Measurements from ENCODE around the gene TRIM65.
"Not testable (repeated sequence)": the region's sequence is repeated elsewhere in the genome, so short reads cannot be mapped to it uniquely, and the experiment has no call there.

GRCh38 chr17:75859358-75859757 lies 37.4 kb downstream of the TRIM65 start:
- not testable (repeated sequence) for TF ChIP-seq POLR2A (IDR thresholded peaks at IDR 0.05)
- TF ChIP-seq, protein P1, sequence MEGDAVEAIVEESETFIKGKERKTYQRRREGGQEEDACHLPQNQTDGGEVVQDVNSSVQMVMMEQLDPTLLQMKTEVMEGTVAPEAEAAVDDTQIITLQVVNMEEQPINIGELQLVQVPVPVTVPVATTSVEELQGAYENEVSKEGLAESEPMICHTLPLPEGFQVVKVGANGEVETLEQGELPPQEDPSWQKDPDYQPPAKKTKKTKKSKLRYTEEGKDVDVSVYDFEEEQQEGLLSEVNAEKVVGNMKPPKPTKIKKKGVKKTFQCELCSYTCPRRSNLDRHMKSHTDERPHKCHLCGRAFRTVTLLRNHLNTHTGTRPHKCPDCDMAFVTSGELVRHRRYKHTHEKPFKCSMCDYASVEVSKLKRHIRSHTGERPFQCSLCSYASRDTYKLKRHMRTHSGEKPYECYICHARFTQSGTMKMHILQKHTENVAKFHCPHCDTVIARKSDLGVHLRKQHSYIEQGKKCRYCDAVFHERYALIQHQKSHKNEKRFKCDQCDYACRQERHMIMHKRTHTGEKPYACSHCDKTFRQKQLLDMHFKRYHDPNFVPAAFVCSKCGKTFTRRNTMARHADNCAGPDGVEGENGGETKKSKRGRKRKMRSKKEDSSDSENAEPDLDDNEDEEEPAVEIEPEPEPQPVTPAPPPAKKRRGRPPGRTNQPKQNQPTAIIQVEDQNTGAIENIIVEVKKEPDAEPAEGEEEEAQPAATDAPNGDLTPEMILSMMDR (IDR thresholded peaks at IDR 0.05 in 4 of 5, conservative IDR thresholded peaks at IDR 0.05 in 1 of 5), result not testable (repeated sequence)
